Measurements from ENCODE around the gene EML4.

- no peak for TF ChIP-seq SP1 (CRISPR knock-in tag; IDR thresholded peaks at IDR 0.05)
- no peak for TF ChIP-seq POLR2B (IDR thresholded peaks at IDR 0.05; ENCODE audit: low read depth, partially characterized antibody)
- no peak for TF ChIP-seq ATF6 (CRISPR knock-in tag; IDR thresholded peaks at IDR 0.05)
- TF ChIP-seq HNRNPLL (IDR thresholded peaks at IDR 0.05; ENCODE audit: low read depth, low read length, poor library complexity, severe bottlenecking) = no peak
- no peak for TF ChIP-seq HDAC6 (IDR thresholded peaks at IDR 0.05; ENCODE audit: low read depth, low read length)
- no peak for TF ChIP-seq ZNF639 (CRISPR knock-in tag; conservative IDR thresholded peaks at IDR 0.05 in 1 of 2, IDR thresholded peaks at IDR 0.05 in 1 of 2)
- no peak for TF ChIP-seq CUX1 (CRISPR knock-in tag; IDR thresholded peaks at IDR 0.05)
- TF ChIP-seq BRF1 (IDR thresholded peaks at IDR 0.05; ENCODE audit: borderline replicate concordance, extremely low read depth, insufficient read length) = no peak
- no peak for TF ChIP-seq CREBBP (IDR thresholded peaks at IDR 0.05; ENCODE audit: low read depth, low read length)
Observed at GRCh38 chr2:42274863-42275262, 105.7 kb downstream of the EML4 start.
